A549 treated with Mapracorat at 1 μM for 4 hours (cell line): Measurements from ENCODE around the gene SENP6. TPM values are rescaled to one million over a fixed set of nuclear protein-coding genes. Genes with fewer than 3 reads are reported as not detected.

Experiments used
- total RNA-seq: library from RNA; stranded (reverse); fragments of 200-300 nt; extraction: Qiagen RNA extraction; gene quantifications from 5 replicates; pipeline ENCODE4 v1.2.3, GENCODE V29; 2022

SENP6 gene
- 27.5 to 34.9 TPM (median 30.0 TPM) in 5 replicates for total RNA-seq

GRCh38 chr6:75601304-75602245 is at the start of gene SENP6:
SENP6 (plus strand) TSS chr6:75601880; CDS start chr6:75602525, 645 bp downstream.

DNA sequence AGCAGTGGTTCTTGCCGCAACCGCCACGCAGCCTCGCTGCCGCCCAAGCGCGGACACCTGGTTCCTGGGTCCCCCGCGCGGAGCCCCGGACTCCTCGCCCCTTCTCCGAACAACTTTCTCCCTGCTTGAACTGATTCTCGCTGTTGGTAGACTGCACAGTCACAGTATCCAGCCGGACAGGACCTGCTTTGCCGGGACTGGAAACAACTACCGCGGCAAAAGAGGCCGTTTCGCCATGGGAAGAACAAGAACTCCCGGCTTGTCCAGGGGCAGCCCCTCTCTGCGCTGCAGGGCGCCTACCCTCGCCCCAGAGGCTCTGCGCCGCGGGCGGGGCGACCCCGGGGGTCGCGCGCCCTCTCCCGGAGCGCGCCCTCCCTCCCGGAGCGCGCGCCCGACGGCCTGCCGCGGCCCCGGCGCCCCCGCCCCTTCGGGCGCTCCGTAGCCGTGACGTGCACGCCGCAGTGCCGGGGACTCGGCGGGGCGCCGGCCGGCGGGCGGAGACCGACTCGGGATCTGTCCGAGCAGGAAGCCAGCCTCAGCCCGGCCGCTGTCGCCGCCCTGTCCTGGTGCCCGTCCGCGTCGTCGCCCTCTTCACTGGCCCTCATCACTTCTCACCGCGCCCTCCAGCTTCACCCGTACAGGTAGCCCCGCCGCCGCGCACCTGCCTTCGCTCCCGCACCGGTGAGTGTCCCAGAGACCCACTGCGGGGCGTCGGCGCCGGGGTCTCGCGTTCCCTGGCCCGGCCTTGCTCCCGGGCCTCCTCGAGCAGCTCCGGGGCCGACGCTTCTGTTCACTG is 147.3 kb downstream of the SENP6 start, which contains the start of gene MYO6:
MYO6 (plus strand) TSS at position 497 of the 796 bp plus-strand sequence. CDS start 68,309 bp downstream, outside the sequence.

Other genes starting within 250 kb of the SENP6 start
- gene FILIP1, start 108.1 kb upstream of the SENP6 start, total RNA-seq: 0.15 to 0.53 TPM (median 0.32 TPM) in 5 replicates
- gene MYO6, start 147.4 kb downstream of the SENP6 start, total RNA-seq: 6.4 to 7.7 TPM (median 6.7 TPM) in 5 replicates